MM.1S (cell line): Measurements from ENCODE around the gene FKBP9.
"Not testable (repeated sequence)": the region's sequence is repeated elsewhere in the genome, so short reads cannot be mapped to it uniquely, and the experiment has no call there.

Source experiments
- DNase-seq: peaks from one replicate; pipeline ENCODE4 v3.0.0-alpha.2; 2015
- H2AFZ ChIP-seq: fragments of 300-600 bp; sonication (generic); 2 replicates; pipeline ENCODE4 v1.6.0; 2016; ENCODE audit warnings: antibody characterized with exemption, low read length
- H3F3A ChIP-seq: fragments of 300-600 bp; sonication (generic); 2 replicates; pipeline ENCODE4 v1.6.1; 2016; ENCODE audit warnings: mild to moderate bottlenecking, antibody characterized with exemption, low read length, moderate library complexity, mixed read lengths; ENCODE audit not compliant: insufficient read depth
- H3K27ac ChIP-seq: fragments of 300-600 bp; sonication (generic); 2 replicates; pipeline ENCODE4 v1.5.1; 2016; ENCODE audit warnings: mild to moderate bottlenecking, low read length
- H3K27me3 ChIP-seq: fragments of 300-600 bp; sonication (generic); replicated peaks from 2 replicates; pipeline ENCODE4 v1.6.0; 2016; ENCODE audit warnings: low read length; ENCODE audit not compliant: insufficient read depth
- H3K36me3 ChIP-seq: fragments of 300-600 bp; sonication (generic); replicated peaks from 2 replicates; pipeline ENCODE4 v1.6.1; 2016; ENCODE audit warnings: mild to moderate bottlenecking, low read length, mixed read lengths; ENCODE audit not compliant: insufficient read depth
- H3K4me1 ChIP-seq: fragments of 300-600 bp; sonication (generic); 2 replicates; pipeline ENCODE4 v1.6.1; 2016; ENCODE audit warnings: low read length, mixed read lengths
- H3K4me2 ChIP-seq: fragments of 300-600 bp; sonication (generic); 2 replicates; pipeline ENCODE4 v1.6.0; 2016; ENCODE audit warnings: low read depth, low read length
- H3K4me3 ChIP-seq: fragments of 300-600 bp; sonication (generic); 2 replicates; pipeline ENCODE4 v1.5.1; 2016; ENCODE audit warnings: low read length, mixed read lengths
- H3K79me2 ChIP-seq: fragments of 300-600 bp; sonication (generic); 2 replicates; pipeline ENCODE4 v1.6.1; 2016; ENCODE audit warnings: mixed run types, low read length, mixed read lengths
- H3K9ac ChIP-seq: fragments of 300-600 bp; sonication (generic); 2 replicates; pipeline ENCODE4 v1.6.1; 2016; ENCODE audit warnings: low read length, mixed read lengths
- H3K9me2 ChIP-seq: fragments of 300-600 bp; sonication (generic); replicated peaks from 2 replicates; pipeline ENCODE4 v1.6.1; 2016; ENCODE audit warnings: mild to moderate bottlenecking, low read length, mixed read lengths; ENCODE audit not compliant: insufficient read depth
- H3K9me3 ChIP-seq: fragments of 300-600 bp; sonication (generic); replicated peaks from 2 replicates; pipeline ENCODE4 v1.6.1; 2016; ENCODE audit warnings: mild to moderate bottlenecking, low read length, mixed read lengths; ENCODE audit not compliant: insufficient read depth
- H4K20me1 ChIP-seq: fragments of 300-600 bp; sonication (generic); 2 replicates; pipeline ENCODE4 v1.6.1; 2016; ENCODE audit warnings: mild to moderate bottlenecking, low read length, moderate library complexity, mixed read lengths; ENCODE audit not compliant: insufficient read depth

The FKBP9 gene

DNA sequence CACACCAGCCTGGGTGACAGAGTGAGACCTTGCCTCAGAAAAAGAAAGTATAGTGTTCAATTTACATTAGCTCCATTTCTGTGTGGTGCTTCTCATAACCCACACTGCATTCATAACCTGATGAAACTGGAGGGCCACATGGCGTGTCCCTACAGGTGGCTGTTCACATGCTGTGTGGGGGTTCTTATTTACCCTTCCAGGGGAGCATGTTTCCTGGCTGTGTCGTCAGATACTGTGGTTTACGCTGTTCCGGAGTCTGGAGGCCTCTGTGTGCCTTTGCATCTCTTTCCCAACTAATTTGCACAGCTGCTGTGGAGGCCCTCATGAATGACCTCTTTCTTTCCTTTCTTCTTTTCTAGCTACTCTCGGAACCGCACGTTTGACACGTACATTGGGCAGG, 30.9 kb downstream of the FKBP9 start:
- not testable (repeated sequence) for H2AFZ ChIP-seq, H3K79me2 ChIP-seq, H3K4me2 ChIP-seq, H3F3A ChIP-seq, H3K27me3 ChIP-seq, H3K4me1 ChIP-seq, H3K9ac ChIP-seq, H4K20me1 ChIP-seq, H3K9me2 ChIP-seq, H3K27ac ChIP-seq, DNase-seq, H3K4me3 ChIP-seq, H3K36me3 ChIP-seq, H3K9me3 ChIP-seq

GRCh38 chr7:32991068-32991585, 33.9 kb downstream of the FKBP9 start:
- H3K36me3 ChIP-seq, H3K27ac ChIP-seq, DNase-seq, H3K9me3 ChIP-seq, H3K4me3 ChIP-seq, H2AFZ ChIP-seq, H3K4me1 ChIP-seq, H3K4me2 ChIP-seq, H3K9ac ChIP-seq, H4K20me1 ChIP-seq, H3K9me2 ChIP-seq, H3K27me3 ChIP-seq, H3K79me2 ChIP-seq, H3F3A ChIP-seq: not testable (repeated sequence)

- not testable (repeated sequence) for H3K4me3 ChIP-seq, H2AFZ ChIP-seq, H3K36me3 ChIP-seq, H4K20me1 ChIP-seq, H3K9me3 ChIP-seq, H3K9me2 ChIP-seq, H3K79me2 ChIP-seq, H3K4me1 ChIP-seq, H3K27ac ChIP-seq, H3K4me2 ChIP-seq, H3K27me3 ChIP-seq, H3F3A ChIP-seq, H3K9ac ChIP-seq, DNase-seq
Observed at GRCh38 chr7:32991975-32992700, 34.9 kb downstream of the FKBP9 start.

DNA sequence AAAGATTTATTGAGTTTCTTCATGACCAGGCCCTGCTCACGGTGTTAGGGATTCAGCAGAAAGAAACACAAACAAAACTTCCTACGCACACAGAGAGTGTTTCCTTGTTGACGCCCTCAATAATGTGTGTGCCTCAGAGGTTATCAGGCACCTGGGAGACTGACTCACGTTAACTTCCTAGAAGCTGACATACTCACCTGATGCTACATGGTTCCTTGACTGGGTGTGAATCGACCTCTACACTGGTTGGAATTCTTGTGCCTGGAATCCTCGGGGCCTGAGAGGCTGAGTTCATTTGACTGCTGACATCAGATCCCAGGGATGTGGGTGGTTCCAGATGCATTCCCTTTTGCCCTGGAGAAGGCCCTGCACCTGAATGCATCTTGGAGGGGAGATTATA, 35.5 kb downstream of the FKBP9 start:
- H3K36me3 ChIP-seq, H3K4me1 ChIP-seq, H2AFZ ChIP-seq, H3K4me3 ChIP-seq, H3F3A ChIP-seq, H3K9ac ChIP-seq, H3K27ac ChIP-seq, H3K79me2 ChIP-seq, H3K9me3 ChIP-seq, H3K27me3 ChIP-seq, H4K20me1 ChIP-seq, H3K9me2 ChIP-seq, DNase-seq, H3K4me2 ChIP-seq: not testable (repeated sequence)

DNA sequence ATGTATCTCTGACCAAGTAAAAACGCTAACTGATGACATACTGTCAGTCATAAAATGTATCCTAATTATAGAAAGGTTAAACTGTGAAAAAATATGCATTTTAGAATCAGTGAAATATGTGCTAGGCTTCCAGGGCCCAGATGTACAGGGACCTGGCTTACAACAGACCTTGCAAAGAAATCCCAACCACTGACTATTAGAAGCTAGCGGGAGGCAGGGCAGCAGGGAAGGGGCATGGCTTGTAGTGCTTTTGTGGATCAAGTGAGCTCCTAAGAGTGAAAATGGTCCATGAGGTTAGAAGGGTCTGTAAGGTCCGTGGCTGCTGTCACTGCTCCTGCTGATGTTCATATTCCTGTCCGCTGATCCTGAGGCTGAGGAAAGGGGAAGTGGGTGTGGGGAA, 40.7 kb downstream of the FKBP9 start:
- not testable (repeated sequence) for H3K27ac ChIP-seq, DNase-seq

GRCh38 chr7:32998361-32999171, 41.3 kb downstream of the FKBP9 start:
- H3K9me3 ChIP-seq, H3K27me3 ChIP-seq, H3K9ac ChIP-seq, H4K20me1 ChIP-seq, H3K9me2 ChIP-seq, H3K79me2 ChIP-seq, DNase-seq, H3F3A ChIP-seq, H3K36me3 ChIP-seq, H3K4me3 ChIP-seq, H3K4me1 ChIP-seq, H2AFZ ChIP-seq, H3K27ac ChIP-seq, H3K4me2 ChIP-seq: not testable (repeated sequence)

More for the DNA sequence above, 40.7 kb downstream of the FKBP9 start:
- not testable (repeated sequence) for H3K9me2 ChIP-seq, H3K36me3 ChIP-seq, H2AFZ ChIP-seq, H3K4me3 ChIP-seq, H3F3A ChIP-seq, H3K9me3 ChIP-seq, H3K9ac ChIP-seq, H3K4me2 ChIP-seq, H3K27me3 ChIP-seq, H4K20me1 ChIP-seq, H3K79me2 ChIP-seq, H3K4me1 ChIP-seq

DNA sequence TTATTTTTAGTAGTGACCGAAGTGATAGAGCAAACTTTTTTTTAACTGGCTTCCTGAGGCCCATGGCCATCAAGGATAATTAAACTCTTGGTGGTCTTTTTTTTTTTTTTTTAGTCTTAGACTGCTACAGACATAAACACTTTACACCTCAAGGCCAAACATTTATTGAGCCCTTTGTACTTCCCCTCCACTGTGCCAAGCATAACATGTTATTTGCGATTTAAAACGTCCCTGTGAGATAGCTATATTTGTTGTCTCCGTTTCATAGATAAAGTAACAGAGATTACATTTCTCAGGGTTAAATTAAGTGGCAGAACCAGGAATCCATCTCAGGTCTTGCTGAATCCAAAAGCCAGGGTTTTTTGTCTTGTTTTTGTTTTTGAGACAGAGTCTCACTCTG, 42.1 kb downstream of the FKBP9 start:
- H3K4me1 ChIP-seq, H3K27me3 ChIP-seq, H3K4me2 ChIP-seq, H3K9ac ChIP-seq, H3K4me3 ChIP-seq, H2AFZ ChIP-seq, H3K27ac ChIP-seq, H3K79me2 ChIP-seq, H4K20me1 ChIP-seq, DNase-seq, H3K9me2 ChIP-seq, H3K9me3 ChIP-seq, H3F3A ChIP-seq, H3K36me3 ChIP-seq: not testable (repeated sequence)

DNA sequence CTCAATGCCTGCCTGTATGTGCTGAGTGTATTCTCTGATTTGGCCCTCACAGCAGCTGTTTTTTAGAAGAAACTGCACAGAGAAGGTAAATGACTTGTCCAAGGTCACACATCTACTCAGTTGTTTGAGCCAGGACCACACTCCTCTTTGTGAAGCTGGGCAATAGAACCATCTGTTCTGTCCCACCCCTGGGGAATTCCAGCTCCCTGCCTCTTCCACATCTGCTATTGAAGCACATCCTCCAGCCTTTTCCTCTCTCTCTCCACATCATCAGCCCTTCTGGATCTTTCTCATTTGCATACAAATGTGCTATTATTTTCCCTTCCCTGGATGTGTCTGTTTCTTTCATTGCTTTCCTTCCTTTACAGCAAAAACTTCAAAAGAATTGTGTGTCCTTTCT, 45.9 kb downstream of the FKBP9 start:
- H3K9me3 ChIP-seq, H3F3A ChIP-seq, H2AFZ ChIP-seq, DNase-seq, H3K27me3 ChIP-seq, H3K36me3 ChIP-seq, H4K20me1 ChIP-seq, H3K27ac ChIP-seq, H3K9ac ChIP-seq, H3K4me1 ChIP-seq, H3K79me2 ChIP-seq, H3K4me2 ChIP-seq, H3K9me2 ChIP-seq, H3K4me3 ChIP-seq: not testable (repeated sequence)
